NT2/D1 (cell line): ENCODE data around the gene CCNT2.

ENCODE experiments used
- YY1 ChIP-seq: IDR thresholded peaks from 2 replicates; pipeline ENCODE4 v1.6.1; 2011; ENCODE audit not compliant: insufficient read length, insufficient read depth
- ZNF274 ChIP-seq: IDR thresholded peaks from 2 replicates; pipeline ENCODE4 v1.6.1; 2011; ENCODE audit warnings: mild to moderate bottlenecking, low read depth, low read length

- no peak for TF ChIP-seq YY1
- no peak for TF ChIP-seq ZNF274
These were observed 1.2 kb upstream of the CCNT2 start for GRCh38 chr2:134917360-134917865.
